IPS DF 6.9 (cell line): ENCODE results near the gene PPP1R12A.
"Not testable (repeated sequence)": the region's sequence is repeated elsewhere in the genome, so short reads cannot be mapped to it uniquely, and the experiment has no call there.

Experiments used
- DNase-seq: peaks from one replicate; pipeline ENCODE4 v3.0.0-alpha.2; 2013; ENCODE audit warnings: low read depth, low spot score
- H3K27ac ChIP-seq: one replicate; pipeline ENCODE4 v1.5.1; 2013; ENCODE audit warnings: low read length, control low read depth
- H3K27me3 ChIP-seq: 2 replicates; pipeline ENCODE4 v1.6.1; 2013; ENCODE audit warnings: mild to moderate bottlenecking, low read length; ENCODE audit not compliant: control insufficient read depth, insufficient read depth
- H3K36me3 ChIP-seq: 2 replicates; pipeline ENCODE4 v1.6.1; 2013; ENCODE audit warnings: low read length; ENCODE audit not compliant: control insufficient read depth, insufficient read depth
- H3K4me1 ChIP-seq: 2 replicates; pipeline ENCODE4 v1.6.1; 2013; ENCODE audit warnings: low read length; ENCODE audit not compliant: control insufficient read depth, insufficient read depth
- H3K4me3 ChIP-seq: 2 replicates; pipeline ENCODE4 v1.5.1; 2013; ENCODE audit warnings: mild to moderate bottlenecking, low read length
- H3K9me3 ChIP-seq: 2 replicates; pipeline ENCODE4 v1.6.1; 2013; ENCODE audit warnings: low read length, inconsistent platforms; ENCODE audit not compliant: control insufficient read depth, insufficient read depth
- WGBS: extraction: QIAGEN DNeasy Blood & Tissue Kit; methylation state at CpG from one replicate; pipeline ENCODE4 v1.1.7; 2013; ENCODE audit warnings: mixed read lengths, missing lambda C conversion rate; ENCODE audit not compliant: insufficient read length, insufficient coverage; 5-methylcytosine and 5-hydroxymethylcytosine counted together

The PPP1R12A gene

GRCh38 chr12:79959484-79959883 lies 24.6 kb upstream of the PPP1R12A start:
- H3K9me3 ChIP-seq = no peaks in the 10 kb centered on the region
- no peaks in the 10 kb centered on the region for H3K27me3 ChIP-seq
- DNase-seq = no peak
- H3K4me1 ChIP-seq = no peaks in the 10 kb centered on the region
- WGBS = no CpG with 5 or more reads among the region's 4 CpGs
- H3K27ac ChIP-seq = no peak overlapping the region
- no peak overlapping the region for H3K4me3 ChIP-seq
- no peaks in the 10 kb centered on the region for H3K36me3 ChIP-seq

GRCh38 chr12:79956896-79957295 lies 22.0 kb upstream of the PPP1R12A start:
- no CpG with 5 or more reads among the region's 4 CpGs for WGBS
- Histone ChIP-seq H3K27me3 (no peaks in the 10 kb centered on the region), H3K27ac (no peak overlapping the region), H3K36me3 (no peaks in the 10 kb centered on the region), H3K4me3 (no peak overlapping the region), H3K9me3 (no peaks in the 10 kb centered on the region), H3K4me1 (no peaks in the 10 kb centered on the region)
- no peak for DNase-seq

DNA sequence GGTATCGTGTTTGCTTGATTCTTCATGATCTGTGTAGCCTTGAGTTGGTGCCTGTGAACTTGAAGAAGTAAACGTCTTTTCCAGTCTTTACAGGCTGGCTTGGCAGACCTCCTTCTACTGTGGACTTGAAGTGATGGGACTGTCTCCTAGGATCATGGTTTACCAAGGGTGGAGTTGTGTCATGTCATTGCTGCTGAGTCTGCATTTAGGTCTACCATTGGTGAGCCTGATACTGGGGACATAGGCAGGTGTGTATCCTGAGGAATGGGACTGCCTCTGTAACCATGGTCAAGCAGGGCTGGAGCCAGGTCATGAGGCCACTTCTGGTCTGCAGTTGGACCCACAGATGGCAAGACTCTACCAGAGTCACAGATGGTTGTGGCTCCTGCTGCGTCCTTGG lies 20.7 kb upstream of the PPP1R12A start:
- no peaks in the 10 kb centered on the region for H3K9me3 ChIP-seq
- H3K4me3 ChIP-seq = no peak overlapping the region
- no peaks in the 10 kb centered on the region for H3K36me3 ChIP-seq
- WGBS = no CpG with 5 or more reads among the region's 3 CpGs
- DNase-seq = no peak
- no peak overlapping the region for H3K27ac ChIP-seq
- H3K4me1 ChIP-seq = no peaks in the 10 kb centered on the region
- no peaks in the 10 kb centered on the region for H3K27me3 ChIP-seq

- Histone ChIP-seq H3K27me3 (no peaks in the 10 kb centered on the region), H3K9me3 (no peaks in the 10 kb centered on the region), H3K4me1 (no peaks in the 10 kb centered on the region), H3K36me3 (no peaks in the 10 kb centered on the region), H3K4me3 (no peak overlapping the region), H3K27ac (no peak overlapping the region)
- WGBS = no CpG with 5 or more reads among the region's 2 CpGs
- no peak for DNase-seq
These were observed 19.2 kb upstream of the PPP1R12A start for GRCh38 chr12:79954037-79954610.

- no peaks in the 10 kb centered on the region for H3K27me3 ChIP-seq
- no CpG with 5 or more reads among the region's 1 CpG for WGBS
- no peak for DNase-seq
- H3K36me3 ChIP-seq = no peaks in the 10 kb centered on the region
- no peak overlapping the region for H3K4me3 ChIP-seq
- H3K4me1 ChIP-seq = no peaks in the 10 kb centered on the region
- H3K27ac ChIP-seq = no peak overlapping the region
- no peaks in the 10 kb centered on the region for H3K9me3 ChIP-seq
These were observed 14.2 kb upstream of the PPP1R12A start for GRCh38 chr12:79949098-79949497.

- WGBS = no CpG with 5 or more reads among the region's 4 CpGs
- H3K27me3 ChIP-seq = no peaks in the 10 kb centered on the region
- H3K4me3 ChIP-seq = no peak overlapping the region
- DNase-seq = no peak
- H3K27ac ChIP-seq = no peak overlapping the region
- no peaks in the 10 kb centered on the region for H3K9me3 ChIP-seq
- H3K36me3 ChIP-seq = no peaks in the 10 kb centered on the region
- H3K4me1 ChIP-seq = no peaks in the 10 kb centered on the region
These were observed 10.5 kb upstream of the PPP1R12A start for GRCh38 chr12:79945433-79945832.

DNA sequence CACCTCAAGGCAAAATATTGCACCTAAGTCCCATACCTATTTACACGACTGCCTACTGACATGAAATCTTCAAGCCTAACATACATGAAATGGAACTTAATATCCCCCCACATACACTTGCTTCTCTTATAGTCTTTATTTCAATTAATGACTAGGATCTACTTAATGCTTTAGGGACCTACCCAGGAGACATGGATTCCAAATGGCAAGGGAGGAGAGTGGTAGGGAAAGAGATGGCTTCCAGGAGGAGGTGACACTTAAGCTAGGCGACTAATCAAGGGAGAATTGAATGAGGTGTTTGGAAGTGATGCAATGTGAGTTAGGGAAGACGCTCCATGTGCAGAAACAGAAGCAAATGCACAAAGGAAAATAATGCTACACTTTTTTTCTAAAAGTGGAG lies 9.7 kb upstream of the PPP1R12A start:
- no CpG with 5 or more reads among the region's 3 CpGs for WGBS

GRCh38 chr12:79942846-79943245 lies 7.9 kb upstream of the PPP1R12A start:
- H3K36me3 ChIP-seq, DNase-seq, H3K4me1 ChIP-seq, H3K9me3 ChIP-seq, H3K27ac ChIP-seq, H3K27me3 ChIP-seq, H3K4me3 ChIP-seq: not testable (repeated sequence)
- no CpG with 5 or more reads among the region's 2 CpGs for WGBS

More for the DNA sequence above, 9.7 kb upstream of the PPP1R12A start:
- Histone ChIP-seq H3K36me3 (no peaks in the 10 kb centered on the region), H3K27me3 (no peaks in the 10 kb centered on the region), H3K4me3 (no peak overlapping the region), H3K27ac (no peak overlapping the region), H3K9me3 (no peaks in the 10 kb centered on the region), H3K4me1 (no peaks in the 10 kb centered on the region)
- no peak for DNase-seq

- Histone ChIP-seq H3K9me3 (no peaks in the 10 kb centered on the region), H3K36me3 (no peaks in the 10 kb centered on the region), H3K4me3 (no peak overlapping the region), H3K4me1 (no peaks in the 10 kb centered on the region), H3K27me3 (no peaks in the 10 kb centered on the region), H3K27ac (no peak overlapping the region)
- no CpG with 5 or more reads among the region's 1 CpG for WGBS
- DNase-seq = no peak
These were observed 4.9 kb upstream of the PPP1R12A start for GRCh38 chr12:79939728-79940310.

- no peak for DNase-seq
These were observed 3.9 kb upstream of the PPP1R12A start for GRCh38 chr12:79938843-79939242.

DNA sequence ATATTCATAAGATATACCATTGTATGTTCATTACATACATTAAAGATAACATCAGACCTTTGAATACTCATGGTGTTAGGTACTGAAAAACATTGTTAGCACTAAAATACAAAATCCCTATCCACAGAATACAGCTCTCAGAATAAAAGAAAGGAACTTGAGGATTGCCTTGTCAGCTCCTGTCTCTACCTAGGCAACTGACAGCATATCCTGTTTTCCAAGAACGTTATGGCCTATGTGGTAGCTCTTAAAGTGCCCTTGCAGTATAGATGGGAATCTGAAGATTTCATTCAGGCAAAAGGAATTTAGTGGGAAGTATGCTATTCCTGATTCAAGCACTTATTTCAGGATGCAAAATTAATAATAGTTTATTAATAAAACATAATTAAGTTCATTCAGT lies 1.8 kb upstream of the PPP1R12A start:
- Histone ChIP-seq H3K4me3 (no peak overlapping the region), H3K36me3 (no peaks in the 10 kb centered on the region), H3K27ac (no peak overlapping the region), H3K9me3 (no peaks in the 10 kb centered on the region), H3K4me1 (no peaks in the 10 kb centered on the region), H3K27me3 (no peaks in the 10 kb centered on the region)
- WGBS = no CpG with 5 or more reads among the region's 1 CpG
- DNase-seq = no peak

More at GRCh38 chr12:79938843-79939242, 3.9 kb upstream of the PPP1R12A start:
- H3K4me1 ChIP-seq = no peaks in the 10 kb centered on the region
- H3K9me3 ChIP-seq = no peaks in the 10 kb centered on the region
- H3K27ac ChIP-seq = no peak overlapping the region
- no peaks in the 10 kb centered on the region for H3K27me3 ChIP-seq
- WGBS = no CpG with 5 or more reads among the region's 1 CpG
- H3K36me3 ChIP-seq = no peaks in the 10 kb centered on the region
- no peak overlapping the region for H3K4me3 ChIP-seq
